GM21515 (cell line): Measurements from ENCODE around the gene OR2J3.
"Not testable (repeated sequence)": the region's sequence is repeated elsewhere in the genome, so short reads cannot be mapped to it uniquely, and the experiment has no call there.

Source experiments
- ATAC-seq: cut with Tn5 transposase; IDR thresholded peaks from one replicate; pipeline ENCODE4 v1.9.1; 2021; ENCODE audit not compliant: unreplicated experiment

Gene OR2J3

GRCh38 chr6:29107758-29108157 is at the start of gene OR2J3:
Gene OR2J3, plus strand, starts transcription at chr6:29108058. Its CDS starts 3,833 bp downstream, at chr6:29111891.
- no peak for ATAC-seq

DNA sequence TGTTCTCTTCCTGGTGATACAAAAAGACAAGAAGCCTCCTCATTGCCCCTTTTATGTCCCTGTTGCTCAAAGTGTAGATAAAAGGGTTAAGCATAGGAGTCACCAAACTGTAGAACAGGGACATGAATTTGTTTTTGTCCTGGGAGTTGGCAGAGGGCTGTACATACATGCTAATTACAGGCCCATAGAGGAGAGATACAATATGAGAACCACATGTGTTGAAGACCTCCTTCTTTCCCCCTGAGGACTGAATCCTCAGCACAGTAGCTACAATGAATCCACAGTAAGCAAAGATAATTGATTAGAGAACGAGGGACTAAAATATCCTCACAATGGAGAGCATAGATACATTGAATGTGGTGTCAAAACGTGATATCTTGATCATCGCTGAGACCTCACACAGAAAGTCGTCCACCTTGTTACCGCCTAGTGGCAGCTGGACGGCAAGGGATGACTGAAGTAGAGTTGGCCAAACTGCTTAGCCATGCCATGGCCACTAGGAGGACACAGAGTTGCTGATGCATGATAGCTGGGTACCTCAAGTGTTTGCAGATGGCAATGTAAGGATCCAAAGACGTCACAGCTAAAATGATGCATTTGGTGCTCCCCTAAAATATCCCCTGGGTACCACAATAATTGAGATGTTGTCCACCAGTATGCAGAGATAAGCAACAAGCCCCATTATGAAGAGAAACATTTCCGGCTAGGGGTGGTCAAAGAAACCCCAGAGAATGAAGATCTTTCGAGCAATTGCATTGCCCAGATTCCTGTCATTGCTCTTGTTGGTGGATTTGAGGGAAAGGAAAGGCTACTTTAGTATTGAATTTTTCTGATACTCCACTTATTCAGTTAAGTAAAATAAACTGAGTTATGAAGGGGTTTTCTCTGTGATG is 35.8 kb upstream of the OR2J3 start:
- no peak for ATAC-seq

- no peak for ATAC-seq
These were observed 28.7 kb upstream of the OR2J3 start for GRCh38 chr6:29079203-29079602.

- no peak for ATAC-seq
These were observed 26.5 kb upstream of the OR2J3 start for GRCh38 chr6:29081312-29081711.

- no peak for ATAC-seq
These were observed 25.4 kb upstream of the OR2J3 start for GRCh38 chr6:29082457-29082856.

DNA sequence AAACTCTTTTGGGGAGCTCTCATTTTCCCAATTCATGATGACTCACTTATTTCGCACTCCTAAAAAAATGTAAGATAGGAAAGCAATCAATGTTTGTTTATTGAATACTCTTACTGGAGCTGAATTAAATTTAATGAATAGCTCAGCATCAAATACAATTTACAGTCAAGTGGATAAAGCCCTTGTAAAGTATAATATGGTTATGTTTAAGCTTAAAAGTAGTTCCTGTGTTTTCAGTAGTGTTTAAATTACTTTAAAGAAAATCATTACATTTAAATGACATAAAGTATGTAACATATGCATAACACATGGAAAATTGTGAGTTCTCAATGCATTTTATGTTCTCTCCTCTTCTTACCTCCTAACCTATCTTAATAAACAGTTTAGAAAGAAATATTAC is 20.6 kb upstream of the OR2J3 start, which contains the start of gene OR2B3:
Gene OR2B3 (minus strand): TSS at position 101 of the 400 bp plus-strand sequence. CDS start 65 bp downstream, at position 36.
- no peak for ATAC-seq

- ATAC-seq, result no peak
These were observed 14.9 kb upstream of the OR2J3 start for GRCh38 chr6:29092957-29093356.

DNA sequence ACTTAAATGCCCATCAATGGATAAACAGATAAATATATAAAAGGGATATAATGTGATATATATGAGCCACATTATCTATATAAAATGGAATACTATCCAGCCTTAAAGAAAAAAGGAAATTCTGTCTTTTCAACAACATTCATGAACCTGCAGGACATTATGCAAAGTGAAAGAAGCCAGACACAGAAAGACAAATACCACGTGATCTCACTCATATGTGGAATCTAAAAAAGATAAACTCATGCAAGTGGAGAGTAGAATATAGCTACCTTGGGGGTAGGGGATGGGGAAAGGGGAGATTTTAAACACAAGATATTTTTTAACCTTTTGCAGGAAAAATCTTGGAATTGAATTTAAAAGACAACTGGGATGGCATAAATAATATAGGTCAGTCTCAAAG is 10.1 kb upstream of the OR2J3 start:
- ATAC-seq, result no peak

DNA sequence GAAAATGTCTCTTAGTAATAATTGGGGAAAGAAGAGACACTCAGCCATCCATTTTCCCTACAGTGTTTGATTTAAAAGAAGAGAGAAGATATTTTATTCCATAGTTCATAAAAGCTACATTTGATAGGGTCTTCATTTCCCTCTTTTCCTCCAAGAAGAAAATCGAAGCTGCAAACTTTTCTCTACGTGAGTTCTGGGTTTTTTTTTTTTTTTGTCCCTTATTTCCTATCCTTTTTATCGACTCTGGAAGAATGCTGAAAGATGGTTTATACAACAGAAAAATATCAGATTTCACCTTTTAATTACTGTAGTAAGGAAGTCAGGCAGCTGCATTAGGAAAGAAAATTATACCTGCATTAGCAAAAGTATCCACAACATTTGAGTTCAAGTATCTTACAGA is 8.7 kb upstream of the OR2J3 start, which contains the start of gene OR2J1:
Gene OR2J1 (plus strand): TSS at position 301 of the 400 bp plus-strand sequence. CDS start 1,453 bp downstream, outside the sequence.
- ATAC-seq, result no peak

- ATAC-seq, result no peak
These were observed 4.3 kb downstream of the OR2J3 start for GRCh38 chr6:29112135-29112534.

DNA sequence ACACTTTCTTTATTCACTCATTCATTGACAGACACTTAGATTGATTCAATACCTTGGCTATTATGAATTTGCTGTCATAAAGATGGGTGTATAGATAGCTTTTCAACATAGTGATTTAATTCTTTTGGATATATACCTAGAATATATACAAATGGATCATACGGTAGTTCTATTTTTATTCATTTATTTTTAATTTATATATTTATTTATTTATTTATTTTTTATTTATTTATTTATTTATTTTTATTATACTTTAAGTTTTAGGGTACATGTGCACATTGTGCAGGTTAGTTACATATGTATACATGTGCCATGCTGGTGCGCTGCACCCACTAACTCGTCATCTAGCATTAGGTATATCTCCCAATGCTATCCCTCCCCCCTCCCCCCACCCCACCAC is 7.1 kb downstream of the OR2J3 start:
- not testable (repeated sequence) for ATAC-seq

DNA sequence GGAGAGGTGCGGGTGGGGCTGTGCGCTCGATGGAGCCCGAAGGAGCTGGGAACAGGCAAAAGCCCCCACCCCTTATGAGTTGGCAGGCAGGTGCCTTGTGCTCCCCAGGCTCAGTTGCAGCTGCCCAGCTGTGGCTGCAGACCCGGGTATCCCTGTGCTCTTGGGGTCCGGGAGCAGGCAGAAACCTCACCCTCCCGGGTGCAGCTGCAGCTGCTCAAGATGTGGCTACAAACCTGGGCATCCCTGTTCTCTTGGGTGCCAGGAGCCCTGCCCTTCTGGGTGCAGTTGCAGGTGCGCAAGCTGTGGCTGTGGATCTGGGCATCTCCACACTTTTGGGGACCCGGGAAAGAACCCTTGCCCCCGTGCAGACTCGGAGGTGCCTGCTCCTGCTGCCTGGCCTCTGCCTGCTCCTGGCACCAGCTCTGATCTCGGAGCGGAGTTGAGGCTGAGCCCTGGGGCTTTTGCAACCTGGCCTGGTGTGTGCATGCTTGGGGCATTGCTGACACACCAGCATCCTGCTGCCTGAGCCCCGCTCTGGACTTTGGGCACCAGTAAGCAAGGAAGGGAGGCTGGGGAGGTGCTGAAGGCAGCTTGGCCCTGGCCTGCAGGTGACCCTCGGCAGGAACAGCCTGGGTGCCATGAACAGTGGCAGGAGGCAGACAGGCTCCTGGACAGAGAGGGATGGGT is 21.6 kb downstream of the OR2J3 start:
- ATAC-seq, result no peak

DNA sequence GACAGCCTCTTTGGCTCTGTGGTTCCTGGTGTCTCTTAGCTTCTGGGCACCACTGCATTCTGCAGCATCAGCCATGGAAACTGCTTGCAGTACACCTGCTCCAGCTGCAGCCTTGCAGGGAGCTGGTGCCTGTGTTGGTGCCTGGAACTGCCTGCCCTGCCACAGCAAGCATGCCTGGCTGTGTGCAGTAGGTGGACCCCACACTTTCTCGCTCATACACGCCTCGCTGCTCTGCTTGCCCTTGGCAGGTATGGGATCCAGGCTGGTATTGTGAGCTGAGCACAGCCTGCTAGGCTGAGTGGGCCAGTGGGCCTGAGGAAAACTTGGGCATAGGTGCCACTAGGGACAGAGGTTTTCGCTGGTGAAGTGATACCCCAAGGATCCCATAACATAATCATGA is 22.8 kb downstream of the OR2J3 start:
- ATAC-seq, result no peak

GRCh38 chr6:29131691-29132090 is 23.8 kb downstream of the OR2J3 start:
- no peak for ATAC-seq

GRCh38 chr6:29137724-29138123 is 29.9 kb downstream of the OR2J3 start:
- ATAC-seq, result no peak

- no peak for ATAC-seq
These were observed 33.7 kb downstream of the OR2J3 start for GRCh38 chr6:29141606-29142005.

GRCh38 chr6:29142309-29142708 is 34.5 kb downstream of the OR2J3 start:
- no peak for ATAC-seq

DNA sequence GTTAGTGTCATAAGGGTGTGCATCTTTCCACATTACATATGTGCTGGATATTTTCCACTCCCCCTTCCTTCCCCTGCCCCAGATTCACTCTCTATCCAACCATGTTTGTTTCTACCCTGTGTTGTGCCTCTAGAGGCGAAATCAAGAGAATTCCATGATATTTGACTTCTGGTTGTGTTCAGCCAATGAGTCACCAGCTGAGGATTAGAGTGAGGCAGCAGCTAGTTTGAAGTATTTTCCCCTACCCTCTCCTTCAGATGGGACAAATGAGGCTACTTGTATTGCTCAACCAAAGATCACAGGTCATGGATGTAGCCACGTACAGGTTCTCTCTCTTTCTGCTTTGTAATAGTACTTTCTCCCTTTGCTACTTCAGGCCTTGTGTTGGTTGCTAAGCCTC is 38.3 kb downstream of the OR2J3 start:
- ATAC-seq, result no peak

- no peak for ATAC-seq
These were observed 39.2 kb downstream of the OR2J3 start for GRCh38 chr6:29147074-29147473.

GRCh38 chr6:29149444-29149843 is 41.6 kb downstream of the OR2J3 start:
- ATAC-seq, result not testable (repeated sequence)

GRCh38 chr6:29153083-29153482 is 45.2 kb downstream of the OR2J3 start:
- ATAC-seq, result no peak

DNA sequence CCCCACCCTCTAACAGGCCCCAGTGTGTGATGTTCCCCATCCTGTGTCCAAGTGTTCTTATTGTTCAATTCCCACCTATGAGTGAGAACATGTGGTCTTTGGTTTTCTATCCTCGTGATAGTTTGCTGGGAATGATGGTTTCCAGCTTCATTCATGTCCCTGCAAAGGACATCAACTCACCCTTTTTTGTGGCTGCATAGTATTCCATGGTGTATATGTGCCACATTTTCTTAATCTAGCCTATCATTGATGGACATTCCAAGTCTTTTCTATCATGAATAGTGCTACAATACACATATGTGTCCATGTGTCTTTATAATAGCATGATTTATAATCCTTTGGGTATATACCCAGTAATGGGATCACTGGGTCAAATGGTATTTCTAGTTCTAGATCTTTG is 47.3 kb downstream of the OR2J3 start:
- not testable (repeated sequence) for ATAC-seq
